WTC11 (cell line): ENCODE results near the gene OCA2. TPM values are rescaled to one million over a fixed set of nuclear protein-coding genes. Genes with fewer than 3 reads are reported as not detected.

Experiments
- ATAC-seq: fragments of 200-7000 bp; cut with Tn5 transposase; 2 replicates; pipeline ENCODE4 v1.10.0; 2021; ENCODE audit warnings: mild to moderate bottlenecking, moderate library complexity
- CTCF ChIA-PET: fragments of 300-600 bp; sonication (Branson Sonifier 250); formaldehyde crosslinking; loops from one replicate; lab custom pipeline; 2021; ENCODE audit warnings: antibody characterized with exemption; lab: Charles Lee
- POLR2A ChIA-PET: fragments of 350-600 bp; sonication (Branson Sonifier 250); formaldehyde crosslinking; loops from one replicate; lab custom pipeline; 2021; ENCODE audit warnings: antibody characterized with exemption; lab: Charles Lee
- DNase-seq: peaks from one replicate; pipeline ENCODE4 v3.0.0; 2021; ENCODE audit warnings: low spot score
- H3K27ac Mint-ChIP-seq: 2 replicates; pipeline ENCODE4 v1.8.0; 2021; ENCODE audit warnings: mixed read lengths
- H3K27me3 Mint-ChIP-seq: 2 replicates; pipeline ENCODE4 v1.8.0; 2021; ENCODE audit warnings: low read depth, mild to moderate bottlenecking, moderate library complexity, mixed read lengths
- H3K36me3 Mint-ChIP-seq: 2 replicates; pipeline ENCODE4 v1.8.0; 2021; ENCODE audit warnings: mixed read lengths
- H3K4me1 Mint-ChIP-seq: 2 replicates; pipeline ENCODE4 v1.8.0; 2022; ENCODE audit warnings: mixed read lengths
- H3K4me3 Mint-ChIP-seq: 2 replicates; pipeline ENCODE4 v1.8.0; 2021; ENCODE audit warnings: mild to moderate bottlenecking, moderate library complexity, mixed read lengths
- H3K9me3 Mint-ChIP-seq: 2 replicates; pipeline ENCODE4 v1.8.0; 2021; ENCODE audit warnings: mixed read lengths
- ELF4 ChIP-seq: sonication (generic); formaldehyde crosslinking; IDR thresholded peaks from 2 replicates; pipeline ENCODE4 v1.8.1; 2022; ENCODE audit warnings: low read depth, mild to moderate bottlenecking, moderate library complexity, missing genetic modification reagents
- FOXP1 ChIP-seq: sonication (generic); formaldehyde crosslinking; IDR thresholded peaks from 2 replicates; pipeline ENCODE4 v1.8.0; 2022; ENCODE audit warnings: missing genetic modification reagents, mild to moderate bottlenecking, moderate library complexity, borderline replicate concordance
- KAT7 ChIP-seq: sonication (generic); formaldehyde crosslinking; IDR thresholded peaks from 2 replicates; pipeline ENCODE4 v1.8.1; 2023; ENCODE audit warnings: missing genetic modification reagents, mild to moderate bottlenecking, borderline replicate concordance
- NFE2L1 ChIP-seq: sonication (generic); formaldehyde crosslinking; IDR thresholded peaks from 2 replicates; pipeline ENCODE4 v1.8.1; 2023; ENCODE audit warnings: missing genetic modification reagents
- NR3C1 ChIP-seq: sonication (generic); formaldehyde crosslinking; conservative IDR thresholded peaks from 2 replicates; pipeline ENCODE4 v1.8.1; 2023; ENCODE audit warnings: low read depth, mild to moderate bottlenecking, missing genetic modification reagents
- RORB ChIP-seq: fragments of 250-450 bp; sonication (Bioruptor Pico); IDR thresholded peaks from 2 replicates; pipeline ENCODE4 v1.9.0; 2021; ENCODE audit warnings: mild to moderate bottlenecking
- SMAD4 ChIP-seq: sonication (generic); formaldehyde crosslinking; IDR thresholded peaks from 2 replicates; pipeline ENCODE4 v1.8.0; 2022; ENCODE audit warnings: mild to moderate bottlenecking, missing genetic modification reagents
- STAT6 ChIP-seq: sonication (generic); formaldehyde crosslinking; conservative IDR thresholded peaks from 2 replicates; pipeline ENCODE4 v1.8.1; 2023; ENCODE audit warnings: mild to moderate bottlenecking, low read depth, missing genetic modification reagents, moderate library complexity
- ZNF425 ChIP-seq: fragments of 250-450 bp; sonication (Bioruptor Pico); conservative IDR thresholded peaks from 2 replicates; pipeline ENCODE4 v1.9.0; 2021; ENCODE audit warnings: mild to moderate bottlenecking
- total RNA-seq: library from RNA; stranded (reverse); gene quantifications from 3 replicates; pipeline ENCODE4 v1.2.3, GENCODE V29; 2021
- TF ChIP-seq, protein P1 (sequence below): sonication (generic); formaldehyde crosslinking; IDR thresholded peaks from 2 replicates; pipeline ENCODE4 v1.8.1; 2022; ENCODE audit warnings: mild to moderate bottlenecking, moderate library complexity, missing genetic modification reagents
- TF ChIP-seq, protein P2 (sequence below): sonication (generic); formaldehyde crosslinking; IDR thresholded peaks from 2 replicates; pipeline ENCODE4 v1.8.1; 2023; ENCODE audit warnings: mild to moderate bottlenecking, moderate library complexity, missing genetic modification reagents
- TF ChIP-seq, protein P3 (sequence below): fragments of 250-450 bp; sonication (Bioruptor Pico); IDR thresholded peaks from 2 replicates; pipeline ENCODE4 v1.9.0; 2021; ENCODE audit warnings: mild to moderate bottlenecking, borderline replicate concordance
- TF ChIP-seq, protein P4 (sequence below): sonication (generic); formaldehyde crosslinking; conservative IDR thresholded peaks from 2 replicates; pipeline ENCODE4 v1.8.1; 2022; ENCODE audit warnings: mild to moderate bottlenecking, missing genetic modification reagents
- TF ChIP-seq, protein P5 (sequence below): sonication (generic); formaldehyde crosslinking; IDR thresholded peaks from 2 replicates; pipeline ENCODE4 v1.8.1; 2022; ENCODE audit warnings: low read depth, missing genetic modification reagents, borderline replicate concordance

The OCA2 gene
- total RNA-seq, 1 experiment from 2014 or later: 0.39 TPM

DNA sequence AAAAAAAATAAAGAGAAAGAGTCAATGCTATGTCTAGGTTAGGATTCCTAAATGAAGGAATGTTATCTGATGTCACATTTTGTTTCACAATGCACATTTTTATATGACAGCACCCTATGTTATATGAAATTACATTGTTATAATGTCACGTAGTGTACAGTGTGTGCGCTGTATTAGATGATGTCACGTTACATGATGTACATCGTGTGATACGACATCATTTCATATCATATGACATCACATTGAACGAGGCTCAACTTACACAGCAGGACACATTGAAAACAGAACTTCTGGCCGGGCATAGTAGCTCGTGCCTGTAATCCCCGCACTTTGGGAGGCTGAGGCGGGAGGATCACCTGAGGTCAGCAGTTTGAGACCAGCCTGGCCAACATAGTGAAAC, 150.0 kb downstream of the OCA2 start:
- CTCF ChIA-PET: interaction anchor here (1.1 kb wide), 1 partner anchor 73 kb away, joined by 3 read pairs; no protein-coding TSS in a partner anchor
- DNase-seq (no peak), ATAC-seq (no peak)
- Mint-ChIP-seq H3K9me3 (0 out of 2 replicates have a peak, but pooled peaks cover 5% of the 10 kb centered on the region), H3K27me3 (no peaks in the 10 kb centered on the region), H3K4me3 (no peak overlapping the region), H3K27ac (no peak overlapping the region), H3K36me3 (no peaks in the 10 kb centered on the region), H3K4me1 (no peaks in the 10 kb centered on the region)
- TF ChIP-seq, protein P1, sequence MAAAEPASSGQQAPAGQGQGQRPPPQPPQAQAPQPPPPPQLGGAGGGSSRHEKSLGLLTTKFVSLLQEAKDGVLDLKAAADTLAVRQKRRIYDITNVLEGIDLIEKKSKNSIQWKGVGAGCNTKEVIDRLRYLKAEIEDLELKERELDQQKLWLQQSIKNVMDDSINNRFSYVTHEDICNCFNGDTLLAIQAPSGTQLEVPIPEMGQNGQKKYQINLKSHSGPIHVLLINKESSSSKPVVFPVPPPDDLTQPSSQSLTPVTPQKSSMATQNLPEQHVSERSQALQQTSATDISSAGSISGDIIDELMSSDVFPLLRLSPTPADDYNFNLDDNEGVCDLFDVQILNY: no peak
- no peak for TF ChIP-seq ZNF425 (CRISPR knock-in tag)
- no peak for TF ChIP-seq NR3C1 (CRISPR knock-in tag)
- TF ChIP-seq NFE2L1: no peak
- no peak for TF ChIP-seq ELF4 (CRISPR knock-in tag)
- TF ChIP-seq SMAD4: no peak
- no peak for TF ChIP-seq STAT6 (CRISPR knock-in tag)
- TF ChIP-seq FOXP1: no peak
- TF ChIP-seq, protein P2, sequence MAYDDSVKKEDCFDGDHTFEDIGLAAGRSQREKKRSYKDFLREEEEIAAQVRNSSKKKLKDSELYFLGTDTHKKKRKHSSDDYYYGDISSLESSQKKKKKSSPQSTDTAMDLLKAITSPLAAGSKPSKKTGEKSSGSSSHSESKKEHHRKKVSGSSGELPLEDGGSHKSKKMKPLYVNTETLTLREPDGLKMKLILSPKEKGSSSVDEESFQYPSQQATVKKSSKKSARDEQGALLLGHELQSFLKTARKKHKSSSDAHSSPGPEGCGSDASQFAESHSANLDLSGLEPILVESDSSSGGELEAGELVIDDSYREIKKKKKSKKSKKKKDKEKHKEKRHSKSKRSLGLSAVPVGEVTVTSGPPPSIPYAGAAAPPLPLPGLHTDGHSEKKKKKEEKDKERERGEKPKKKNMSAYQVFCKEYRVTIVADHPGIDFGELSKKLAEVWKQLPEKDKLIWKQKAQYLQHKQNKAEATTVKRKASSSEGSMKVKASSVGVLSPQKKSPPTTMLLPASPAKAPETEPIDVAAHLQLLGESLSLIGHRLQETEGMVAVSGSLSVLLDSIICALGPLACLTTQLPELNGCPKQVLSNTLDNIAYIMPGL: no peak
- no peak for TF ChIP-seq KAT7 (CRISPR knock-in tag)
- TF ChIP-seq, protein P3, sequence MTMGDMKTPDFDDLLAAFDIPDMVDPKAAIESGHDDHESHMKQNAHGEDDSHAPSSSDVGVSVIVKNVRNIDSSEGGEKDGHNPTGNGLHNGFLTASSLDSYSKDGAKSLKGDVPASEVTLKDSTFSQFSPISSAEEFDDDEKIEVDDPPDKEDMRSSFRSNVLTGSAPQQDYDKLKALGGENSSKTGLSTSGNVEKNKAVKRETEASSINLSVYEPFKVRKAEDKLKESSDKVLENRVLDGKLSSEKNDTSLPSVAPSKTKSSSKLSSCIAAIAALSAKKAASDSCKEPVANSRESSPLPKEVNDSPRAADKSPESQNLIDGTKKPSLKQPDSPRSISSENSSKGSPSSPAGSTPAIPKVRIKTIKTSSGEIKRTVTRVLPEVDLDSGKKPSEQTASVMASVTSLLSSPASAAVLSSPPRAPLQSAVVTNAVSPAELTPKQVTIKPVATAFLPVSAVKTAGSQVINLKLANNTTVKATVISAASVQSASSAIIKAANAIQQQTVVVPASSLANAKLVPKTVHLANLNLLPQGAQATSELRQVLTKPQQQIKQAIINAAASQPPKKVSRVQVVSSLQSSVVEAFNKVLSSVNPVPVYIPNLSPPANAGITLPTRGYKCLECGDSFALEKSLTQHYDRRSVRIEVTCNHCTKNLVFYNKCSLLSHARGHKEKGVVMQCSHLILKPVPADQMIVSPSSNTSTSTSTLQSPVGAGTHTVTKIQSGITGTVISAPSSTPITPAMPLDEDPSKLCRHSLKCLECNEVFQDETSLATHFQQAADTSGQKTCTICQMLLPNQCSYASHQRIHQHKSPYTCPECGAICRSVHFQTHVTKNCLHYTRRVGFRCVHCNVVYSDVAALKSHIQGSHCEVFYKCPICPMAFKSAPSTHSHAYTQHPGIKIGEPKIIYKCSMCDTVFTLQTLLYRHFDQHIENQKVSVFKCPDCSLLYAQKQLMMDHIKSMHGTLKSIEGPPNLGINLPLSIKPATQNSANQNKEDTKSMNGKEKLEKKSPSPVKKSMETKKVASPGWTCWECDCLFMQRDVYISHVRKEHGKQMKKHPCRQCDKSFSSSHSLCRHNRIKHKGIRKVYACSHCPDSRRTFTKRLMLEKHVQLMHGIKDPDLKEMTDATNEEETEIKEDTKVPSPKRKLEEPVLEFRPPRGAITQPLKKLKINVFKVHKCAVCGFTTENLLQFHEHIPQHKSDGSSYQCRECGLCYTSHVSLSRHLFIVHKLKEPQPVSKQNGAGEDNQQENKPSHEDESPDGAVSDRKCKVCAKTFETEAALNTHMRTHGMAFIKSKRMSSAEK (CRISPR knock-in tag): no peak
- TF ChIP-seq, protein P4, sequence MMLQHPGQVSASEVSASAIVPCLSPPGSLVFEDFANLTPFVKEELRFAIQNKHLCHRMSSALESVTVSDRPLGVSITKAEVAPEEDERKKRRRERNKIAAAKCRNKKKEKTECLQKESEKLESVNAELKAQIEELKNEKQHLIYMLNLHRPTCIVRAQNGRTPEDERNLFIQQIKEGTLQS (CRISPR knock-in tag): no peak
- no peak for TF ChIP-seq RORB
- POLR2A ChIA-PET: no interaction called here

DNA sequence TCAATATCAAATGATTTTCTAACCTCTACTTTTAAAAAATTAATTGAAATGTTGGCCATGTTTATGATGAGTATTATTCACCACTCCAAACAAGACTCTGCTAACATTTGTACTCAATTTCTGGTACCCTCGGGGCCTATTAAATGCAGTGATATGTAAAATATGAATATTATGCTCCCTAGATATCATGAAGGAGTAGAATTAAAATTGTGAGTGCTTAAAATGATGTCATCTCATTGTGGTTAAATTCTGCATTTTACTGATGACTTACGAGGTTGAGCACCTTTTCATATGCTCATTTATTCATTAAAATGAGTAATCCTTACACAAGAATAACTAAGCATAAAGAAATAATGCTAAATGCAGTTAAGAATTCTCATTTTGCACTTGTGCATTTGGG, 159.9 kb downstream of the OCA2 start:
- CTCF ChIA-PET: interaction anchor here (1.7 kb wide), 1 partner anchor 82 kb away, joined by 10 read pairs; no protein-coding TSS in a partner anchor
- TF ChIP-seq, protein P5, sequence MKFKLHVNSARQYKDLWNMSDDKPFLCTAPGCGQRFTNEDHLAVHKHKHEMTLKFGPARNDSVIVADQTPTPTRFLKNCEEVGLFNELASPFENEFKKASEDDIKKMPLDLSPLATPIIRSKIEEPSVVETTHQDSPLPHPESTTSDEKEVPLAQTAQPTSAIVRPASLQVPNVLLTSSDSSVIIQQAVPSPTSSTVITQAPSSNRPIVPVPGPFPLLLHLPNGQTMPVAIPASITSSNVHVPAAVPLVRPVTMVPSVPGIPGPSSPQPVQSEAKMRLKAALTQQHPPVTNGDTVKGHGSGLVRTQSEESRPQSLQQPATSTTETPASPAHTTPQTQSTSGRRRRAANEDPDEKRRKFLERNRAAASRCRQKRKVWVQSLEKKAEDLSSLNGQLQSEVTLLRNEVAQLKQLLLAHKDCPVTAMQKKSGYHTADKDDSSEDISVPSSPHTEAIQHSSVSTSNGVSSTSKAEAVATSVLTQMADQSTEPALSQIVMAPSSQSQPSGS: no peak
- no peak for TF ChIP-seq STAT6 (CRISPR knock-in tag)
- TF ChIP-seq, all 79 proteins: peak for 0
- ATAC-seq: no peak
- H3K27ac Mint-ChIP-seq: no peak overlapping the region
- H3K9me3 Mint-ChIP-seq: no peaks in the 10 kb centered on the region
- H3K4me1 Mint-ChIP-seq: peaks cover 28% of the 10 kb centered on the region
- POLR2A ChIA-PET: no interaction called here
- DNase-seq: no peak
- no peaks in the 10 kb centered on the region for H3K36me3 Mint-ChIP-seq
- no peaks in the 10 kb centered on the region for H3K27me3 Mint-ChIP-seq
- no peak overlapping the region for H3K4me3 Mint-ChIP-seq
